ENCODE data around the gene GRB10. TPM values are rescaled to one million over a fixed set of nuclear protein-coding genes. Genes with fewer than 3 reads are reported as not detected.

GRB10 gene
- total and polyA plus RNA-seq, 2 of the 8 experiments (the other 6 are each of a cell fraction or from before 2014, with no cell fraction given) = 35.7 to 97.0 TPM

- TF ChIP-seq, protein P1, sequence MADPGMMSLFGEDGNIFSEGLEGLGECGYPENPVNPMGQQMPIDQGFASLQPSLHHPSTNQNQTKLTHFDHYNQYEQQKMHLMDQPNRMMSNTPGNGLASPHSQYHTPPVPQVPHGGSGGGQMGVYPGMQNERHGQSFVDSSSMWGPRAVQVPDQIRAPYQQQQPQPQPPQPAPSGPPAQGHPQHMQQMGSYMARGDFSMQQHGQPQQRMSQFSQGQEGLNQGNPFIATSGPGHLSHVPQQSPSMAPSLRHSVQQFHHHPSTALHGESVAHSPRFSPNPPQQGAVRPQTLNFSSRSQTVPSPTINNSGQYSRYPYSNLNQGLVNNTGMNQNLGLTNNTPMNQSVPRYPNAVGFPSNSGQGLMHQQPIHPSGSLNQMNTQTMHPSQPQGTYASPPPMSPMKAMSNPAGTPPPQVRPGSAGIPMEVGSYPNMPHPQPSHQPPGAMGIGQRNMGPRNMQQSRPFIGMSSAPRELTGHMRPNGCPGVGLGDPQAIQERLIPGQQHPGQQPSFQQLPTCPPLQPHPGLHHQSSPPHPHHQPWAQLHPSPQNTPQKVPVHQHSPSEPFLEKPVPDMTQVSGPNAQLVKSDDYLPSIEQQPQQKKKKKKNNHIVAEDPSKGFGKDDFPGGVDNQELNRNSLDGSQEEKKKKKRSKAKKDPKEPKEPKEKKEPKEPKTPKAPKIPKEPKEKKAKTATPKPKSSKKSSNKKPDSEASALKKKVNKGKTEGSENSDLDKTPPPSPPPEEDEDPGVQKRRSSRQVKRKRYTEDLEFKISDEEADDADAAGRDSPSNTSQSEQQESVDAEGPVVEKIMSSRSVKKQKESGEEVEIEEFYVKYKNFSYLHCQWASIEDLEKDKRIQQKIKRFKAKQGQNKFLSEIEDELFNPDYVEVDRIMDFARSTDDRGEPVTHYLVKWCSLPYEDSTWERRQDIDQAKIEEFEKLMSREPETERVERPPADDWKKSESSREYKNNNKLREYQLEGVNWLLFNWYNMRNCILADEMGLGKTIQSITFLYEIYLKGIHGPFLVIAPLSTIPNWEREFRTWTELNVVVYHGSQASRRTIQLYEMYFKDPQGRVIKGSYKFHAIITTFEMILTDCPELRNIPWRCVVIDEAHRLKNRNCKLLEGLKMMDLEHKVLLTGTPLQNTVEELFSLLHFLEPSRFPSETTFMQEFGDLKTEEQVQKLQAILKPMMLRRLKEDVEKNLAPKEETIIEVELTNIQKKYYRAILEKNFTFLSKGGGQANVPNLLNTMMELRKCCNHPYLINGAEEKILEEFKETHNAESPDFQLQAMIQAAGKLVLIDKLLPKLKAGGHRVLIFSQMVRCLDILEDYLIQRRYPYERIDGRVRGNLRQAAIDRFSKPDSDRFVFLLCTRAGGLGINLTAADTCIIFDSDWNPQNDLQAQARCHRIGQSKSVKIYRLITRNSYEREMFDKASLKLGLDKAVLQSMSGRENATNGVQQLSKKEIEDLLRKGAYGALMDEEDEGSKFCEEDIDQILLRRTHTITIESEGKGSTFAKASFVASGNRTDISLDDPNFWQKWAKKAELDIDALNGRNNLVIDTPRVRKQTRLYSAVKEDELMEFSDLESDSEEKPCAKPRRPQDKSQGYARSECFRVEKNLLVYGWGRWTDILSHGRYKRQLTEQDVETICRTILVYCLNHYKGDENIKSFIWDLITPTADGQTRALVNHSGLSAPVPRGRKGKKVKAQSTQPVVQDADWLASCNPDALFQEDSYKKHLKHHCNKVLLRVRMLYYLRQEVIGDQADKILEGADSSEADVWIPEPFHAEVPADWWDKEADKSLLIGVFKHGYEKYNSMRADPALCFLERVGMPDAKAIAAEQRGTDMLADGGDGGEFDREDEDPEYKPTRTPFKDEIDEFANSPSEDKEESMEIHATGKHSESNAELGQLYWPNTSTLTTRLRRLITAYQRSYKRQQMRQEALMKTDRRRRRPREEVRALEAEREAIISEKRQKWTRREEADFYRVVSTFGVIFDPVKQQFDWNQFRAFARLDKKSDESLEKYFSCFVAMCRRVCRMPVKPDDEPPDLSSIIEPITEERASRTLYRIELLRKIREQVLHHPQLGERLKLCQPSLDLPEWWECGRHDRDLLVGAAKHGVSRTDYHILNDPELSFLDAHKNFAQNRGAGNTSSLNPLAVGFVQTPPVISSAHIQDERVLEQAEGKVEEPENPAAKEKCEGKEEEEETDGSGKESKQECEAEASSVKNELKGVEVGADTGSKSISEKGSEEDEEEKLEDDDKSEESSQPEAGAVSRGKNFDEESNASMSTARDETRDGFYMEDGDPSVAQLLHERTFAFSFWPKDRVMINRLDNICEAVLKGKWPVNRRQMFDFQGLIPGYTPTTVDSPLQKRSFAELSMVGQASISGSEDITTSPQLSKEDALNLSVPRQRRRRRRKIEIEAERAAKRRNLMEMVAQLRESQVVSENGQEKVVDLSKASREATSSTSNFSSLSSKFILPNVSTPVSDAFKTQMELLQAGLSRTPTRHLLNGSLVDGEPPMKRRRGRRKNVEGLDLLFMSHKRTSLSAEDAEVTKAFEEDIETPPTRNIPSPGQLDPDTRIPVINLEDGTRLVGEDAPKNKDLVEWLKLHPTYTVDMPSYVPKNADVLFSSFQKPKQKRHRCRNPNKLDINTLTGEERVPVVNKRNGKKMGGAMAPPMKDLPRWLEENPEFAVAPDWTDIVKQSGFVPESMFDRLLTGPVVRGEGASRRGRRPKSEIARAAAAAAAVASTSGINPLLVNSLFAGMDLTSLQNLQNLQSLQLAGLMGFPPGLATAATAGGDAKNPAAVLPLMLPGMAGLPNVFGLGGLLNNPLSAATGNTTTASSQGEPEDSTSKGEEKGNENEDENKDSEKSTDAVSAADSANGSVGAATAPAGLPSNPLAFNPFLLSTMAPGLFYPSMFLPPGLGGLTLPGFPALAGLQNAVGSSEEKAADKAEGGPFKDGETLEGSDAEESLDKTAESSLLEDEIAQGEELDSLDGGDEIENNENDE (IDR thresholded peaks at IDR 0.05; ENCODE audit: insufficient replicate concordance, low read length) = no peak
- TF ChIP-seq RBBP5 (IDR thresholded peaks at IDR 0.05; ENCODE audit: borderline replicate concordance, low read depth, low read length) (no peak), CHD2 (IDR thresholded peaks at IDR 0.05; ENCODE audit: low read length) (no peak), BCL11A (IDR thresholded peaks at IDR 0.05; ENCODE audit: low read depth in 2 of 2, low read length in 2 of 2) (no peak), CBX8 (IDR thresholded peaks at IDR 0.05; ENCODE audit: borderline replicate concordance, low read depth, low read length) (no peak), YY1 (IDR thresholded peaks at IDR 0.05; ENCODE audit: low read depth, low read length) (no peak), E2F6 (IDR thresholded peaks at IDR 0.05) (no peak), RFX5 (IDR thresholded peaks at IDR 0.05; ENCODE audit: borderline replicate concordance, low read depth, low read length) (no peak), EP300 (IDR thresholded peaks at IDR 0.05; ENCODE audit: borderline replicate concordance in 1 of 2, low read depth in 2 of 2, low read length in 2 of 2) (no peak), NRF1 (IDR thresholded peaks at IDR 0.05; ENCODE audit: low read depth, low read length) (no peak)
These were observed 174.3 kb downstream of the GRB10 start (continued) for GRCh38 chr7:50608196-50608906.

All from H1 (cell line).